ENCODE measurements around the gene NEUROG1. TPM values are rescaled to one million over a fixed set of nuclear protein-coding genes. Genes with fewer than 3 reads are reported as not detected.

NEUROG1 gene
- total RNA-seq, 4 donors from 2014 or later = not detected

DNA sequence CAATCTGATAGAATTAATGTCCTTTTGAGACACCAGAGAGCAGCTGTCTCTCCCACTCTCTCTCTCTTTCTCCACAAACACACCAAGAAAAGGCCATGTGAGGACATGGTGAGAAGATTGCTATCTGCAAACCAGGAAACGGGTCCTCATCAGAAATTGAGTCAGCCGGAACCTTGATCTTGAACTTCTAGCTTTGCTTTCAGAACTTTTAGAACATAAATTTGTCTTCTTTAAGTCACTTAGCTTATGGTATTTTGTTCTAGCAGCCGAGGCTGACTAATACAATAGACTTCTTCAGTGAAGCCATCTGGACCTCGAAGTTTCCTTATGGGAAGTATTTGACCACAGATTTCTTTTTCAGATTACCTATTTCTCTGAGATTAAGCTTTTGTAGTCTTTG lies 18.1 kb downstream of the NEUROG1 start:
- Histone ChIP-seq H3K27me3 (peaks cover 0 to 4% (median 0%) of the 10 kb centered on the region in 4 donors), H3K4me1 (no peaks in the 10 kb centered on the region), H3K36me3 (no peaks in the 10 kb centered on the region), H3K9me3 (peaks cover 0 to 24% (median 3%) of the 10 kb centered on the region in 4 donors), H3K27ac (replicated peaks in 1 of 4) (no peak overlapping the region), H3K4me3 (no peak overlapping the region)
- DNase-seq (ENCODE audit: extremely low spot score) = no peak
- 84% methylated on average over 4 of the region's 4 CpGs for WGBS
- TF ChIP-seq, protein P1, sequence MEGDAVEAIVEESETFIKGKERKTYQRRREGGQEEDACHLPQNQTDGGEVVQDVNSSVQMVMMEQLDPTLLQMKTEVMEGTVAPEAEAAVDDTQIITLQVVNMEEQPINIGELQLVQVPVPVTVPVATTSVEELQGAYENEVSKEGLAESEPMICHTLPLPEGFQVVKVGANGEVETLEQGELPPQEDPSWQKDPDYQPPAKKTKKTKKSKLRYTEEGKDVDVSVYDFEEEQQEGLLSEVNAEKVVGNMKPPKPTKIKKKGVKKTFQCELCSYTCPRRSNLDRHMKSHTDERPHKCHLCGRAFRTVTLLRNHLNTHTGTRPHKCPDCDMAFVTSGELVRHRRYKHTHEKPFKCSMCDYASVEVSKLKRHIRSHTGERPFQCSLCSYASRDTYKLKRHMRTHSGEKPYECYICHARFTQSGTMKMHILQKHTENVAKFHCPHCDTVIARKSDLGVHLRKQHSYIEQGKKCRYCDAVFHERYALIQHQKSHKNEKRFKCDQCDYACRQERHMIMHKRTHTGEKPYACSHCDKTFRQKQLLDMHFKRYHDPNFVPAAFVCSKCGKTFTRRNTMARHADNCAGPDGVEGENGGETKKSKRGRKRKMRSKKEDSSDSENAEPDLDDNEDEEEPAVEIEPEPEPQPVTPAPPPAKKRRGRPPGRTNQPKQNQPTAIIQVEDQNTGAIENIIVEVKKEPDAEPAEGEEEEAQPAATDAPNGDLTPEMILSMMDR (IDR thresholded peaks at IDR 0.05) = no peak
- TF ChIP-seq EP300 (IDR thresholded peaks at IDR 0.05) = no peak
- no peak for TF ChIP-seq POLR2A (IDR thresholded peaks at IDR 0.05; ENCODE audit: low read depth)
- TF ChIP-seq POLR2AphosphoS5 (IDR thresholded peaks at IDR 0.05) = no peak
- intact Hi-C loops (cut with DNase I) = no loop called here

DNA sequence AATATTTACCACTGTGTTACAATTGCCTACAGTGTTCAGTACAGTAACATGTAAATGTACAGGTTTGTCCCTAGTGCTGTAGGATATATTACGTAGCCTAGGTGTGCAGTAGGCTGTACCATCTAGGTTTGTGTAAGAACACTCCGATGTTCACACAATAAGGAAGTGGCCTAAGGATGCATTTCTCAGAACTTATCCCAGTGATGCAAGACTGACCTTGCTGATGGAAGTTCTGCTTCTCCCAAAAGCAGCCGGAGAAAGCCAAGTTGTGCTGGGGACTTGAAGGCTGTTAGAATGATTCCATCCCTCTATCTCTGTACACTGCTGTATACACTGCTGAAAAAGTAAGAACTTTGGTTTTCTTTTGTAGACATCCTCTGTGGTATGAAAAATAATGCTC lies 21.6 kb downstream of the NEUROG1 start:
- no peak for TF ChIP-seq EP300 (IDR thresholded peaks at IDR 0.05)
- TF ChIP-seq, protein P1 (IDR thresholded peaks at IDR 0.05) = no peak
- no peak for TF ChIP-seq POLR2A (IDR thresholded peaks at IDR 0.05; ENCODE audit: low read depth)
- no peak for TF ChIP-seq POLR2AphosphoS5 (IDR thresholded peaks at IDR 0.05)
- intact Hi-C loops (cut with DNase I) = no loop called here
- WGBS = 95% methylated on average over 3 of the region's 3 CpGs
- DNase-seq (ENCODE audit: extremely low spot score) = no peak
- Histone ChIP-seq H3K27me3 (peaks cover 0 to 23% (median 0%) of the 10 kb centered on the region in 4 donors), H3K9me3 (peaks cover 0 to 24% (median 3%) of the 10 kb centered on the region in 4 donors), H3K27ac (replicated peaks in 1 of 4) (no peak overlapping the region), H3K4me1 (no peaks in the 10 kb centered on the region), H3K36me3 (no peaks in the 10 kb centered on the region), H3K4me3 (no peak overlapping the region)

DNA sequence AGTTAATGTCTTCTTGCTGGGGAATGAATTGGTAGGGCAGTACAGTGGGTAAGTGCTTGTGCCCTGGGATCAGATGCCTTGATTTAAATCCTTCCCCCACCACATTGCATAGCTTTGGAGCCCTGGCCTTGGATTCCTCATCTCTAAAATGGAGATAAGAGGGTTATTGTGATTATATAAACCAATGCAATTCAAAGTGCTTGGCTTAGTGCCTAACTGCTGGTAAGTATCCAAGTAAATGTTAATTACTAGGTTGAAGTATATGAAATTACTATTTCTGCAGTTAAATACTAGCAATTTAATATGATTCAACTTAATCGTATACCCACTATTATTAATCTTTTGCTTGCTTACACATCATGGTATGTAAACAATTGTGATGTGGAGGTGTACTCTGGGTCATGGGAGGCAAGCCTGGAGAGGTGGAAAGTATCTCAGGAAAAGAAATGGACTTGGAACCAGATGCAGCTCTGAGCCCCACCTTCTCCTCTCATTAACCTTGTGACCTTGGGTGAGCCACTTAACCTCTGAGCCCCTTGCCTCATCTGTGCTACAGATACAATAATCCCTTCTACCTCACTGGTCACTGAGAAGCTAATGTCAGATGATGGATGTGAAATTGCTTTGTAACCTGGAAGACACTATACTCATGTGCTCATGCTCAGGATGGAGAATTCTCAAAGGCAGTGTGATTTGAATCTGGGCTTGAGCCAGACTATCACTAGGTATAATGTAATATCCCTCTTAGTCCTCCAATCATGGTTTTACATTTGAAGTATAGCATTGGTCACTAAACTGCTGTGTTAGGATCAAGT lies 23.8 kb downstream of the NEUROG1 start:
- Histone ChIP-seq H3K36me3 (no peaks in the 10 kb centered on the region), H3K4me3 (no peak overlapping the region), H3K9me3 (peaks cover 0 to 10% (median 3%) of the 10 kb centered on the region in 4 donors), H3K4me1 (peaks cover 0 to 8% (median 6%) of the 10 kb centered on the region in 4 donors), H3K27ac (replicated peaks in 1 of 4) (no peak overlapping the region), H3K27me3 (peaks cover 0 to 39% (median 5%) of the 10 kb centered on the region in 4 donors)
- TF ChIP-seq POLR2AphosphoS5 (IDR thresholded peaks at IDR 0.05) (no peak), POLR2A (IDR thresholded peaks at IDR 0.05; ENCODE audit: low read depth) (no peak), EP300 (IDR thresholded peaks at IDR 0.05) (no peak)
- TF ChIP-seq, protein P1 (IDR thresholded peaks at IDR 0.05) = no peak
- 67% methylated on average over 1 of the region's 1 CpG for WGBS
- intact Hi-C loops (cut with DNase I) = no loop called here
- no peak for DNase-seq (ENCODE audit: extremely low spot score)

DNA sequence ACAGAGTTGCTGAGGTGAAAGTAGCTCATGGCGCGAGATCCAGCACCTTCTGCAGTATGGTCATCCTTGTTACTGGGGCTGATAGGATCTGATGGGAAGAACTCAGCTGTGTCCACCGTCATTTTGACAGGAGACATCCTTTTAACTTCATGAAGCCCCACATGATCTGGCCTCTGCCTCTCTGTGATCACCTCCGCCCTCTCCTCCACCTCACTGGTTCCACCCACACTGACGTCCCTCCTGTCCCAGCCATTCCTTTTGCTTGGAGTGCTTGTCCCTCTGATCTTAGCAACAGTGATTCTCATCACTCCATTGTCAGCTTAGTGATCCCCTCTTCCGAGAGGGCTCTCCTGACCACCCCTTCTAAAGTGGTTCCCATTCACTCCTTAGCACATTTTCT lies 25.8 kb downstream of the NEUROG1 start:
- H3K36me3 ChIP-seq = no peaks in the 10 kb centered on the region
- peaks cover 0 to 9% (median 0%) of the 10 kb centered on the region in 4 donors for H3K9me3 ChIP-seq
- TF ChIP-seq POLR2AphosphoS5 (IDR thresholded peaks at IDR 0.05) (no peak), EP300 (IDR thresholded peaks at IDR 0.05) (no peak)
- WGBS = 87% methylated on average over 6 of the region's 6 CpGs
- H3K4me3 ChIP-seq = no peak overlapping the region
- DNase-seq (ENCODE audit: extremely low spot score) = no peak
- H3K27ac ChIP-seq (replicated peaks in 1 of 4) = no peak overlapping the region
- H3K4me1 ChIP-seq = peaks cover 0 to 8% (median 6%) of the 10 kb centered on the region in 4 donors
- intact Hi-C loops (cut with DNase I) = no loop called here
- peaks cover 0 to 47% (median 5%) of the 10 kb centered on the region in 4 donors for H3K27me3 ChIP-seq

DNA sequence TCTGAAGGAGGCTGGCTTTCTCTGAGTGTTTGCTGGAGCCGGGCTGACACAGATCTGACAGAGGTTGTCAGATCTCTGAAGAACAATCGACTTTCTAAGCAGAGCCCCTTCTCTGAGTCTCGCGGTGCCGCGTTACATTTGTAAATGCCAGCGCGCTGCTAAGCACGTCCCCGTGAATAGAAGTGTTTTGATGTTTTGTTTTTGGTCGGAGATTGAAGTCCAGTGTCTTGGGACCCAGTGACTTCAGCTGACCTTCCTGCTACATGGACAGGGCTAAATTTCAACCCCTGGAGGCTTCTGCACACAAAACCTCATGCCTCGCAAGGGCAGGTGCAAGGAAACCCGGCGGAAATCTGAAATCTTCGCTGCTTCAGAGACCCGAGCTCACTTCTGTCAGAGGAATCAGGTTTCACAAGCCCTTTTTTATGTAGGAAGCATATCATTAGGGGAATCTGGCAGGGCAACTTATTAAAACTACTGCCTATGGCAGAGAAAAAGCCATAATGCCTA lies 27.2 kb downstream of the NEUROG1 start:
- intact Hi-C loops (cut with DNase I) = no loop called here
- Histone ChIP-seq H3K9me3 (no peaks in the 10 kb centered on the region), H3K27me3 (peaks cover 0 to 61% (median 10%) of the 10 kb centered on the region in 4 donors), H3K27ac (replicated peaks in 1 of 4) (no peak overlapping the region), H3K36me3 (no peaks in the 10 kb centered on the region), H3K4me1 (peaks cover 0 to 8% (median 6%) of the 10 kb centered on the region in 4 donors), H3K4me3 (no peak overlapping the region)
- no peak for DNase-seq (ENCODE audit: extremely low spot score)
- TF ChIP-seq POLR2A (IDR thresholded peaks at IDR 0.05; ENCODE audit: low read depth) = no peak
- TF ChIP-seq, protein P1 (IDR thresholded peaks at IDR 0.05) = no peak
- TF ChIP-seq EP300 (IDR thresholded peaks at IDR 0.05) = no peak
- TF ChIP-seq POLR2AphosphoS5 (IDR thresholded peaks at IDR 0.05) = no peak
- 5% methylated on average over 16 of the region's 16 CpGs for WGBS
